ENCODE measurements around the gene AKAP6.

Gene AKAP6

DNA sequence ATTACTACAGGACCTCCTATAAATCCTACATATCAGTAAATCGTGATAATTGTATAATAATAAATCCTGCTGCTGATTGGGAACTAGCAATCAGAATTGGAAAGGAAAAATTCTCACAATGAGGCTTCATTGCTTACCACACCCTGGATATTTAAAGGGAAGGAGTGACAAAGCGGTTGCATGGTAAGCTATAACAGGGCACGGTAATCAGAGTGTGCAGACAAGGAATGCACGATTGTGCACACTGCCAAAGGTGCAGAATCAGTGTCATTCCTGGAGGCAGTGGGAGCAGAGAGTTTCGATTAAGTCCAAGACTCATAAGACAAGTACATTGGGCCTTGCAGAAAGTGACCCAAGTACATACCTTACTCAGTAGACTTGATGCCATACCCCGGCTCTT, 332.1 kb downstream of the AKAP6 start:
- H3K36me3 Mint-ChIP-seq (ENCODE audit: low read depth): no peaks in the 10 kb centered on the region
- H3K4me3 Mint-ChIP-seq: no peak overlapping the region
- H3K27me3 Mint-ChIP-seq (ENCODE audit: low read depth): no peaks in the 10 kb centered on the region
- no peak overlapping the region for H3K27ac Mint-ChIP-seq
- no peaks in the 10 kb centered on the region for H3K9me3 Mint-ChIP-seq
- no peaks in the 10 kb centered on the region for H3K4me1 Mint-ChIP-seq (ENCODE audit: low read depth)

DNA sequence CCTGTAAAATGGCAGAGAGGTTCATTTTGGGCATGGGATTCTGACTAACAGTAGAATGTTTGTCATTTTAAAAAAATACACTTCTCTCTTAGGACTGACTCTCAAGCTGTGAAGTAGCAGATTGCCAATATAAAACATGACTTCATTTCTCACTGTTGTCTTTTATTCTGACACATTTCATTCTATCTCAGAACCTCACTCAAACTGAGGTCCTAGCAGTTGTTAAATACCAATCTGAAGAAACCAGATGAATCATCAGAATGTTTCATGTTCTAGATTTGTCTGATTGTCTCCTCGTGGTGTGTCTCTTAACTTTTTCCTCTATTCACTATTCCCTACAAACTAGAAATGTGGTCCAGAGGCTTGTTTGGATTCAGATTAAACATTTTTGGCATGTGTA, 333.1 kb downstream of the AKAP6 start:
- no peaks in the 10 kb centered on the region for H3K36me3 Mint-ChIP-seq (ENCODE audit: low read depth)

DNA sequence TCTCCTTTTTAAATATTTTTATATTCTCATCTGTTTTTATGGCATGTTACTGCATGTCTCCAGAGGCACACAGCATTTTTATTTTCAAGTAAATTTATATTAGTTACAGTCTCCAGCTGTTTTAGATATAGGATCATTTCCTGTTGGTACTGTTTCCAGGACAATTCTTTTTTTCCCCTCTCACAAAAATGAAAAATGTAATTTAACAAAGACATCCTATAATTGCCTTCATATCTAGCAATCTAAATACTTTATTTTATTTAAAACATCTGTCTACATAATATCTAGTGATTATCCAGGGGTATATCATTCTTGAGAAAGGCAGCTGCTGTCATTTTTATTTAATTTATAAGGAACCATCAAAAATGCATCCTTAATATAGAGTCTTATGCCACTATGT, 337.2 kb downstream of the AKAP6 start:
- no peaks in the 10 kb centered on the region for H3K27me3 Mint-ChIP-seq (ENCODE audit: low read depth)
- H3K36me3 Mint-ChIP-seq (ENCODE audit: low read depth): no peaks in the 10 kb centered on the region
- peaks cover 4% of the 10 kb centered on the region for H3K9me3 Mint-ChIP-seq
- no peaks in the 10 kb centered on the region for H3K4me1 Mint-ChIP-seq (ENCODE audit: low read depth)
- no peak overlapping the region for H3K4me3 Mint-ChIP-seq
- H3K27ac Mint-ChIP-seq: no peak overlapping the region

More for the DNA sequence above, 333.1 kb downstream of the AKAP6 start:
- H3K27ac Mint-ChIP-seq: no peak overlapping the region
- no peaks in the 10 kb centered on the region for H3K9me3 Mint-ChIP-seq
- no peak overlapping the region for H3K4me3 Mint-ChIP-seq
- no peaks in the 10 kb centered on the region for H3K4me1 Mint-ChIP-seq (ENCODE audit: low read depth)
- H3K27me3 Mint-ChIP-seq (ENCODE audit: low read depth): no peaks in the 10 kb centered on the region

DNA sequence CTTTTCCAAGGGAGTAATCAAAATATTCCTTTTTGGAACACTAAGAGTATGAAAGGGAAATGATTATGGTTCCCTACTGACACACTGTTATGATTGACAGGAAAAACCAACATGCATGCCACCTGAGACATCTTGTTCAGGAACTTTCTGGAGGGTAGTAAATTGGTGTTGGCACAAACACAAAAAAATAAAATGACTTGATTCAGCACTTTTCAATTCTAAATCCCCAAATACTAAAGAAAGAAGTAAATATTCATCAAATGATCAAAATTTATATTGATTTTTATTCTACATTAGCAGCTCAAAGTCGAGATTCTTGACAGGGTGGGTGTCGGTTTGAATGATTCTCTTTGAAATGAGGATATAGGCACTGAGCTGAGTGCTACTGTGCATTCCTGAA, 338.2 kb downstream of the AKAP6 start:
- Mint-ChIP-seq H3K27ac (no peak overlapping the region), H3K4me1 (ENCODE audit: low read depth) (no peaks in the 10 kb centered on the region), H3K36me3 (ENCODE audit: low read depth) (no peaks in the 10 kb centered on the region), H3K9me3 (peaks cover 4% of the 10 kb centered on the region), H3K4me3 (no peak overlapping the region), H3K27me3 (ENCODE audit: low read depth) (no peaks in the 10 kb centered on the region)

DNA sequence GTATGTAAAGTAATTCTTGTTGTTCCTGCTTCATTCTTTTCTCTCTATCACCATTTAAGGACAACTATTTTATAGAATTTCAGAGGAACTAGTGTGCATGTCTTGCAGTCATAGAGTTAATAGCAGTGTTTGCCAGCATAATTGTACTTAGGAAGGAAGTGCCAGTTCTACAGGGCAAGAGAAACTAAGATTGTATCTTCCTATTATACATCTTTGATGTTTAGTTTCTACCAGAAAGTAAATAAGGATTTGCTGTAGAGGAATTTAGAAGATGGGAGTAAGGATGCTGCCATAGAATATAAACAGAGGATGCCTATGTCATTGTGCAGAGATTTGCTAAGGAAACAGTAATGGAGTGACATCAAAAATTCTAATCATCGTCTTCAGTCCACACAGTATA, 338.7 kb downstream of the AKAP6 start:
- H3K4me1 Mint-ChIP-seq (ENCODE audit: low read depth): no peaks in the 10 kb centered on the region
- H3K27me3 Mint-ChIP-seq (ENCODE audit: low read depth): no peaks in the 10 kb centered on the region
- H3K27ac Mint-ChIP-seq: no peak overlapping the region
- H3K9me3 Mint-ChIP-seq: peaks cover 4% of the 10 kb centered on the region
- no peaks in the 10 kb centered on the region for H3K36me3 Mint-ChIP-seq (ENCODE audit: low read depth)
- H3K4me3 Mint-ChIP-seq: no peak overlapping the region

DNA sequence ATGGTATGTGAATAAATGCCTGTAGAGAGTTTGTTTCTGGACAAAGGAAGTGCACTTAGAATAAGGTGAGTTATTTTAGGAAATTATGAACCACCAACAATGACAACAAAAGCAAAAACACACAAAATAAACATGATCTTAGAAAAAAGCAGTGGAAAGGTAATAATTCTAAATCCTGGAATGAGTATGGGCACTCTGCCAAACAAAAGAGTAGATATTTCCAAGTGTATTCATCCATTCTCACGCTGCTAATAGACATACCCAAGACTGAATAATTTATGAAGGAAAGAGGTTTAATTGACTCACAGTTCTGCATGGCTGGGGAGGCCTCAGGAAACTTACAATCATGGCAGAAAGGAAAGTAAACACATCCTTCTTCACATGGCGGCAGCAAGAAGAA, 340.3 kb downstream of the AKAP6 start:
- Mint-ChIP-seq H3K9me3 (peaks cover 4% of the 10 kb centered on the region), H3K36me3 (ENCODE audit: low read depth) (no peaks in the 10 kb centered on the region), H3K27me3 (ENCODE audit: low read depth) (no peaks in the 10 kb centered on the region), H3K27ac (no peak overlapping the region), H3K4me3 (no peak overlapping the region), H3K4me1 (ENCODE audit: low read depth) (no peaks in the 10 kb centered on the region)

DNA sequence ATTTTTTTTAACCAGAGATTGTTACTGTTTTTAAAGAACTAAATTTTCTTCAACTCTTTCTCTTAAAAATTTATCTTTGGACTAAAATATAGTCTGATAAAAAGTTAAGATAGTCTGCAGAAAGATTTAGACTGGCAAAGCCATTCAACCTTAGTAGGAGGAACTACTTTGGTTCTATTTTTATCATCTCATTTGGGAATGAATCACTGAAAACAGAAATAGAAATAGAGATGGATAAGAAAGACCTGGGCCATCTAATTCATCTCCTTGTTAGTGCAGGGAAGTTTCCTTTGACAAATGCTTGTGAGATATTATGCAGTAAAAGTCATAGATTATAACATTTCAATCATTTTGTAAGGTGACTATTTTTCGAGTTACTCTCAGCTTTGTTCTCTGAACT, 346.3 kb downstream of the AKAP6 start:
- H3K4me1 Mint-ChIP-seq (ENCODE audit: low read depth): no peaks in the 10 kb centered on the region
- no peaks in the 10 kb centered on the region for H3K27me3 Mint-ChIP-seq (ENCODE audit: low read depth)
- H3K27ac Mint-ChIP-seq: no peak overlapping the region
- H3K9me3 Mint-ChIP-seq: peaks cover 4% of the 10 kb centered on the region
- H3K4me3 Mint-ChIP-seq: no peak overlapping the region
- H3K36me3 Mint-ChIP-seq (ENCODE audit: low read depth): no peaks in the 10 kb centered on the region

DNA sequence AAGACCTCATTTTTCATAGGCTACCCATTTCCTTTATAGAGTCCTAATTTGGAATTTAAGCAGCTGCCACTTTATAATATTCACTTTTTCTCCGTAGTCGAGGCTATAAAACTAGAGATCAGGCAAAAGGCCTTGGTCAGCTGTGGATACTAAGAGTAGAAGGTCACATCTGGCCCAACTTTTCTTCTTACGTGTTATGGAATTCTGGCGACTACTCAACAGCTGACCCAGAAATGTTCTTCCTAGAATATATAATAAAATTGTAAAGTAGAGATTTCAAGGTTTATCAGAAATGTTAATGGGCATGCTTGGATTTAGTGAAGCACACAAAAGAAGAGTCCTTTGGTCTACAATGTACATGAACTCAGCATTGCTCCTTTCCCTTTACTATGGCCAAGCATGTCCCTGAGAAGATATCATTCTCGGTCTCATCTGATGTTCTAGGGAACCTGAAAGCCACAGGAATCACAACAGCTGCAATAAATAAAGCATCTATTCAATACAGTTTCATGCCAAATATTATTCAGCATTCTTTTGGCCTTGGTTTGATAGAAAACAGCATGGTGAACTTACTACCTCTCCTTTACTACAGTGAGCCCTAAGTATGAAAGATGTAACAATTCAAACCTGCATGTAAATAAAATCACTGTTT, 348.2 kb downstream of the AKAP6 start:
- H3K27ac Mint-ChIP-seq: no peak overlapping the region
- H3K27me3 Mint-ChIP-seq (ENCODE audit: low read depth): no peaks in the 10 kb centered on the region

DNA sequence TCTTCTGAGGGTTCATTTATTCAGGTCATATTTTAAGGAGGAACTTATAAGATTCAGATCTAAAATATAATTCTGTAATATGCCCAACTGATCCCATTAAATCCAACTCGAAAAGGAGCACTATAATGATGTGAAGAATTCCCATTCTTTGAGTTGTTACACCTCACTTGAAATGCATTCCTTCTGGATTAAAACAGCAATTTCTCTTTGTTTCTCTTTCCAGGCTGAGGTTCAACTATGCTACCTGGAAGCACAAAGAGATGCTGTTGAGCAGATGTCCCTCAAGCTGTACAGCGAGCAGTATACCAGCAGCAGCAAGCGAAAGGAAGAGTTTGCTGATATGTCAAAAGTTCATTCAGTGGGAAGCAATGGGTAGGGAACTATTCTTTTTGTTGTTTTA, 349.0 kb downstream of the AKAP6 start:
- H3K4me1 Mint-ChIP-seq (ENCODE audit: low read depth): no peaks in the 10 kb centered on the region
- no peaks in the 10 kb centered on the region for H3K27me3 Mint-ChIP-seq (ENCODE audit: low read depth)
- no peaks in the 10 kb centered on the region for H3K9me3 Mint-ChIP-seq
- no peak overlapping the region for H3K27ac Mint-ChIP-seq
- H3K4me3 Mint-ChIP-seq: no peak overlapping the region
- H3K36me3 Mint-ChIP-seq (ENCODE audit: low read depth): no peaks in the 10 kb centered on the region

More for the DNA sequence above, 348.2 kb downstream of the AKAP6 start:
- Mint-ChIP-seq H3K9me3 (no peaks in the 10 kb centered on the region), H3K36me3 (ENCODE audit: low read depth) (no peaks in the 10 kb centered on the region), H3K4me1 (ENCODE audit: low read depth) (no peaks in the 10 kb centered on the region), H3K4me3 (no peak overlapping the region)

DNA sequence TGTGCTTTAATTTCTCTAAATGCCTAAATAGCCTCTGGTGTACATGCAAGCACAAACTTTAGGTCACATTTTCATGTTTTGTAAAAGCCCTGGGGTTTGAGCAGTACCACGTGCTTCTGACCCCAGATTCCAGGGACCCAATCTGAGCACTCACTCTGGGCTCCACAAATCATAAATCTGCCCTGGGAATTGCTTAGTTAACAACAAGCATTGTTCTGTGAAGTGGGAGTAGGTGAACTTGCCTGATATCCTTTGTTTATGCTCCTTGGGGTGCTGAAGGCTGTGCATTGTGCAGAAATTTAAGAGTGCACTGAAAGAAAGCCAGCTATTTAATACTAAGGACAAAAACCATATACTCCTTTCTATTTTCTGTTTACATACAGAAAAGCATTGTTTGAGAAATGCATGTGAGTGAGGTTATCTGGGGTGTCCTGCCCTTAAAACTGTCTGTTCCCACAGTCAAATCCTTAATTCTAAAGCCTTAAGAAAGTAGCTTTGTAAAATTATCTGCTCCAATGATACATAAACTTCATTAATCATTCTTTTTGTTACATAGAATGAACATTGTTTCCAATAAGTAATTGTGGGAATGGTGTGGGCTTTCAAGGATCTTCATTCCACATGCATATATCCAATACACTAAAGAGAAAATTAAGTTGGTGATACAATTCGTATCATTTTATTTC, 351.0 kb downstream of the AKAP6 start:
- no peaks in the 10 kb centered on the region for H3K9me3 Mint-ChIP-seq
- no peak overlapping the region for H3K4me3 Mint-ChIP-seq
- H3K36me3 Mint-ChIP-seq (ENCODE audit: low read depth): no peaks in the 10 kb centered on the region
- peaks cover 2% of the 10 kb centered on the region for H3K4me1 Mint-ChIP-seq (ENCODE audit: low read depth)
- no peak overlapping the region for H3K27ac Mint-ChIP-seq
- H3K27me3 Mint-ChIP-seq (ENCODE audit: low read depth): no peaks in the 10 kb centered on the region

DNA sequence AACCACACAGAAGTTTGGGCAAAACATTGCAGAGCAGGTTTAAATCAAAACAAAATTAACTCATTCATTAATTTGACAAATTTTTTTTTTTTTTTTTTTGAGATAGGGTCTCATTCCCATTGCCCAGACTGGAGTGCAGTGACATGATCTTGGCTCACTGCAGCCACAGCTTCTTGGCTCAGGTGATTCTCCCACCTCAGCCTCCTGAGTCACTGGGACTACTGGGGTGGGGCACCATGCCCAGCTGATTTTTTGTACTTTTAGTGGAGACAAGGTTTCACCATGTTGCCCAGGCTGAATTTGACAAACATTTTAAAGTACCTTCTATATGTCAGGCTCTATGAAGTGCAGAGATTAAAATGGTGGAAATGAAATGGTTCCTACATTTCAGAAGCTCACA, 352.5 kb downstream of the AKAP6 start:
- Mint-ChIP-seq H3K4me3 (no peak overlapping the region), H3K4me1 (ENCODE audit: low read depth) (peaks cover 2% of the 10 kb centered on the region), H3K27ac (no peak overlapping the region), H3K36me3 (ENCODE audit: low read depth) (no peaks in the 10 kb centered on the region), H3K27me3 (ENCODE audit: low read depth) (no peaks in the 10 kb centered on the region), H3K9me3 (no peaks in the 10 kb centered on the region)

DNA sequence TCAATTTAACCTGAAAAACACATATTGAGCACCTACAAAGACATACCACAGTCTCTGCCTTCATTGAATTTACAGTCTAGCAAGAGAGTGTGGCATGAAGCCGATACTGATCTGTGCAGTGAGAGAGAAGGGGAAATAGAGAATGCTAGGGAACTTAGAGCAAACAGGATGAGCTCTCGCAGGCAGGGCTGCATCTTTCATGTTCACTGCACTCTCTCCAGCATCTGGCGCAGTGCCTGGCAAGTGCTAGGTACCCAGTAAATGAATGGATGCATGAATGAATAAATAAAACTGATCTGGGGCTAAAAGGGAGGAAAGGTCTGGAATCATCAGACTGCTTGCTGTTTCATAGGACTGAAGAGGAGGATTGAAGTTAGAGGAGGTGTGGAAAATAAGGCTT, 353.1 kb downstream of the AKAP6 start:
- Mint-ChIP-seq H3K36me3 (ENCODE audit: low read depth) (no peaks in the 10 kb centered on the region), H3K9me3 (no peaks in the 10 kb centered on the region), H3K27ac (no peak overlapping the region), H3K4me1 (ENCODE audit: low read depth) (peaks cover 2% of the 10 kb centered on the region), H3K27me3 (ENCODE audit: low read depth) (no peaks in the 10 kb centered on the region), H3K4me3 (no peak overlapping the region)

DNA sequence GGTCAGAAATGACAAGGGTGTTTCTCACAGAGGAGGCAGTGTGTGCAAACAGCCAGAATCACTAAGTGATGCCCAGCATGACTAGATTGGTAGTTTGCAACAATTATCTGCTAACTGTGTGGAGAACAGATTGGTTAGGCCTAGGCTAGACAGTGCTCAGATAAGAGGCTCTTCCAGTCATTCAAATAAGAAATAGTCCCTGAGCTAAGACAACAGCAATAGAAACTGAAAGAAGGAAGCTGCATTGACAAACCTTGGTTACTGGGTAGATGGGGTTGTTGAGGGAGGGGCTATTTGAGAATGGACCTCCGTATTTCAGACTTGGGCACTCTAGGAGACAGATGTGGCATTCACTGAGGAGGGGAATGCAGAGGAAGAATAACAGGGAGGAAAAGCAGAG, 354.6 kb downstream of the AKAP6 start:
- Mint-ChIP-seq H3K4me1 (ENCODE audit: low read depth) (peaks cover 2% of the 10 kb centered on the region), H3K9me3 (no peaks in the 10 kb centered on the region), H3K27me3 (ENCODE audit: low read depth) (no peaks in the 10 kb centered on the region), H3K4me3 (no peak overlapping the region), H3K27ac (no peak overlapping the region), H3K36me3 (ENCODE audit: low read depth) (no peaks in the 10 kb centered on the region)

DNA sequence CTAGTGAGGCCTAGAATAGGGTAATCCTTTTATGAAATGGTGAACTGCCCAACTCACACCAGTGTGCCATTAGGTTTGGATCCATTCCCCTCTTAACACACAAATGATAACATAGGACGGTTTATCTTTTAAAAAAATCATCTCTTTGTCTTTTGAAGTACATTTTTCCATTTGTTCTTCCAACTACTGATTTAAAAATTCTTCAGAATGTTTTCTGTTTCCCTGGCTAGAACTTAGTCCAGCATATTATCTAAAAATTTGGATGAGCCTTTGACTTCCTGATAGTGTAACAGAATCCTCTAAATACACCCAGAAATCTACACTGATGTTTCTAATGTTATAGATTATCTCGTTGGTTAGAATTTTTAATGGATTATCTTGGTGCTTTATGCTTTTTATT, 359.8 kb downstream of the AKAP6 start:
- Mint-ChIP-seq H3K4me1 (ENCODE audit: low read depth) (no peaks in the 10 kb centered on the region), H3K9me3 (no peaks in the 10 kb centered on the region), H3K4me3 (no peak overlapping the region), H3K27ac (no peak overlapping the region), H3K27me3 (ENCODE audit: low read depth) (no peaks in the 10 kb centered on the region), H3K36me3 (ENCODE audit: low read depth) (no peaks in the 10 kb centered on the region)

DNA sequence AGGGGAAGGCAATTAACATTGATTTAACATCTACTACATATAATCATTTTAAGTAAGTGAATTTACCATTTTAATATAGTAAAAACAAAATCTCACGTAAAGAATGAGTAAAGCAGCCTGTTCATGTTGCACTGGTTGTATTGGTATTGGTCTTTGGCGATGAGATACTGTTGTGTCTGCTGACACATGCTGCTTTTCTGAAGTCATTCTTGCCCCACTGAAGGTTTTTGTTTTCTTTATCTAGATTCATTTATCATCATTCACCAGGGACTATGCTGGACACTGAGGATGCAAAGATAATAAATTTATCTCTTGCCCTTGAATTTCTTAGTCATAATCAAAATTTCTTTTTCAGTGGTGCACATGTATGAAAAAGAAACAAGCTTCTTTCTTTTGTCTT, 363.3 kb downstream of the AKAP6 start:
- Mint-ChIP-seq H3K27ac (no peak overlapping the region), H3K27me3 (ENCODE audit: low read depth) (no peaks in the 10 kb centered on the region), H3K4me1 (ENCODE audit: low read depth) (no peaks in the 10 kb centered on the region), H3K36me3 (ENCODE audit: low read depth) (no peaks in the 10 kb centered on the region), H3K4me3 (no peak overlapping the region), H3K9me3 (no peaks in the 10 kb centered on the region)
